GM18873 (cell line): Measurements from ENCODE around the gene PFN2.
A peak's percentile ranks its signal among the peaks of the same experiment; 100 is the strongest.
"Not testable (repeated sequence)": the region's sequence is repeated elsewhere in the genome, so short reads cannot be mapped to it uniquely, and the experiment has no call there.

Source experiments
- ATAC-seq: cut with Tn5 transposase; IDR thresholded peaks from one replicate; pipeline ENCODE4 v1.9.1; 2021; ENCODE audit warnings: mild to moderate bottlenecking, moderate library complexity, moderate number of reproducible peaks; ENCODE audit not compliant: unreplicated experiment, low FRiP score

PFN2 gene

GRCh38 chr3:149970716-149971402, at the start of gene PFN2:
Gene PFN2 (minus strand): TSS chr3:149970895. CDS start chr3:149970856, 39 bp downstream.
- ATAC-seq = no peak

DNA sequence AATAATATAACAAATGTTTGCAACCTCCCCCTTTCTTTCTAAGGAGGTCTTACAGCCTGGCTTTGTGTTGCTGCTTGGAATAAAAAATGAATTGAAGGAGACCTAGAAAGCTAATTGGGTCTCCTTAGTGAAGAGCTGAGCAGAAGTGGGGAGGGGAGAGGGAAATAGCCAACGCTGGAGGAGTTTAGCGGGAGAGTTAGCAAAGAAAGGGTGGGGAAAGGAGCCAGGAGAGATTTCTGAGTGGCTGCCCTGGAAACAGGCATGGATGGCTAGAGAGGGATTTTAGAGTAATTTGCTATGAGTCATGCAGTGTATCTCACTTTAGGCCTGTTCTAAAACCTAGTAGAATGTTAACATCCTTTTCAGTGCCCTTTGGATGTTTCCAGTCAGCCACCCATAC, 45.2 kb upstream of the PFN2 start:
- ATAC-seq = no peak

DNA sequence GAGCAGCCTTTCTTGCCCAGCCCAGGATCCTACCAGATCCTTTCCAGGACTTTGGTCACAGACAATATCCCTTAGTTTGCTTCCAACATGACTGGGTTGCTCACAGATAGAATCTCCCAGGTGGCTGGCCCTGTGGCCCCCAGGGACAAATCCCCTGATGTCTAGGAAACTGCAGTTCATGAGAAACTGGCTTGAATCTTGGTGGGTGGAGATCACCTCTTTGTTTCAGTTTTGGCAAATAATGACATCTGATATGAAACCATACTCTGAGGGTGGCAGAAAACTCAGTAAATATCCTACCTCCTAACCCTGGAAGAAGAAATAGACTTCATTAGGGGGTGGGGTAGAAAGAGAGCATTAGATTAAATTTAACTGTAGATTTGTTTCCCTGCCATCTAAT, 44.1 kb upstream of the PFN2 start:
- ATAC-seq = no peak

GRCh38 chr3:150013801-150014200, 43.1 kb upstream of the PFN2 start:
- no peak for ATAC-seq

- no peak for ATAC-seq
Measured at GRCh38 chr3:150006794-150007193, 36.1 kb upstream of the PFN2 start.

- ATAC-seq = no peak
Measured at GRCh38 chr3:150005243-150006112, 34.8 kb upstream of the PFN2 start.

- no peak for ATAC-seq
Measured at GRCh38 chr3:150000641-150001040, 29.9 kb upstream of the PFN2 start.

DNA sequence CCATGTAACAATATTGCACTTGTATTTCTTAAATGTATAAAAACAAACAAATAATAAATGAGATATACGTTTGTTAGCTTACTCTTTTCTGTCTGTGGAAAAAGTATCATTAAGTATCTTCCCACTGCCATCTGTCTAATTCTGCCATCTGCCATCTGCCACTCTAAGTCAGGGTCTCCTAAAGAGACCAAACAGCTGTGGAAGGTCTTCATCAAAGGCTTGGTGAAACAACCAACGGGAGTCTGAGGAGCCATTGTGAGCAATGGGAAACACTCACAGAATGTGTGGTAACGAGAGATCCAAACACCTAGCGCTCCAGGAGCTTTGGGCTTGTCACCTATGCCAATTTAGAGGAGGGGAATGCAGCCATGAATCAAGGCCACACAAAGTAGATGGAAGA, 28.7 kb upstream of the PFN2 start:
- ATAC-seq = no peak

DNA sequence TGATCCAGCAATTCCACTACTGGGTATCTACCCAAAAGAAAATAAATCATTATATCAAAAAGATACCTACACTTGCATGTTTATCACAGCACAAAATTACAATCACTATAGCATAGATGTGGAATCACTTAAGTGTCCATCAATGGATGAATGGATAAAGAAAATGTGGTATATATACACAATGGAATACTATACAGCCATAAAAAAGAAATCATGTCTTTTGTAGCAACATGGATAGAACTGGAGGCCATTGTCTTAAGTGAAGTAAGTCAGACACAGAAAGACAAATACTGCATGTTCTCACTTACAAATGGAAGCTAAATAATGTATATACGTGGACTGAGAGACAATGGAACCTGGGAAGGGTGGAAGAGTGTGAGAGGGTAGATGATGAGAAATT, 28.3 kb upstream of the PFN2 start:
- no peak for ATAC-seq

DNA sequence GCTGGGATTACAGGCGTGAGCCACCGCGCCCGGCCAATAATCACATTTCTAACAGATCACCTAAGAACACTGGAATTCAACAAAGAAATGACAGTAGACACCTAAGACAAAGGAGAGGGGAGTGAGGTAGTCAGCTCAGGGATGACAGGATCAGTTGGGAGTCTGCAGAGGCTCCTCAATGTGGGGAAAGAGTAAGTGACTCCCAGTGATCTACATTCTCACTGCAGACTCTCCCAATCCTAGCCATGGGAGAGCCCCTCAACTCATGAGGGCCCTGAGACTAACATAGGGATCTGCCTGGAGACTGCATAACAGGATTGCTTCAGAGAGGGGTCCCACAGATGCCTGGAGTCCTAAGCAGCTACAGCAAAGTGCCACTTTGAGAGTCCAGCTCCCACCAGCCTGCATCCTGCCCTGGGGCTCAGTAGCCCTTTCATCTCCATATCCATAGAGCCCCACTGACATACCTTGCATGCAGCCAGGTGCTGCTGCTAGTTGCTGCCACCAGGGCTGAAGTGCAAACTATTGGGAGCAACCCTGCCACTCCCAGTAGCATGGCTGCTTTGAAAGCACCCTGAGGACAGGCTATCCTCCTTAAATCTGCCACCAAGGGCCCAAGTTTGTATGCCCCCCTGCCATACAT, 21.8 kb upstream of the PFN2 start:
- no peak for ATAC-seq

GRCh38 chr3:149990423-149990948, 19.8 kb upstream of the PFN2 start:
- ATAC-seq = no peak

GRCh38 chr3:149989307-149989706, 18.6 kb upstream of the PFN2 start:
- no peak for ATAC-seq

DNA sequence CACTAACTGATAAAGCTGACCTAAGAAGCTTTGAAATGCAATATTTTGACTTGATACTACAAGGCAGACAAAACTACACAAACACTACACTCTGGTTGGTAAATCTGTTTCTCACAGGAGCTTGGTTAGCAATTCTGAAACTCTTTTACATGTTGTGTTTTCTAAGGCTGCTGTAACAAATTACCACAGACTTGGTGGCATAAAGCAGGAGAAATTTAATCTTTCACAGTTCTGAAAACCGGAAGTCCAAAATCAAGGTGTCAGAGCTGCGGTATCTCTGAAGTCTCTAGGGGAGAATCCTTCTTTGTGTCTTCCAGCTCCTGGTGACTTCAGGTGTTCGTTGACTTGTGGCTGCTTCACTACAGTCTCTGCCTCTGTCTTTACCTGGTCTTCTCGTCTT, 12.9 kb upstream of the PFN2 start:
- no peak for ATAC-seq

- not testable (repeated sequence) for ATAC-seq
Measured at GRCh38 chr3:149983053-149983452, 12.4 kb upstream of the PFN2 start.

- ATAC-seq = not testable (repeated sequence)
Measured at GRCh38 chr3:149981979-149982378, 11.3 kb upstream of the PFN2 start.

GRCh38 chr3:149977386-149977785, 6.7 kb upstream of the PFN2 start:
- no peak for ATAC-seq

GRCh38 chr3:149975919-149976318, 5.2 kb upstream of the PFN2 start:
- no peak for ATAC-seq

- no peak for ATAC-seq
Measured at GRCh38 chr3:149971403-149972075, 844 bp upstream of the PFN2 start.

GRCh38 chr3:149969940-149970715, 567 bp downstream of the PFN2 start:
- ATAC-seq = peak; percentile 58
